Ovary (tissue), 9 donors: ENCODE results near the gene NOL9. TPM values are rescaled to one million over a fixed set of nuclear protein-coding genes. Genes with fewer than 3 reads are reported as not detected.
A peak's percentile ranks its signal among the peaks of the same experiment; 100 is the strongest.

Experiments used
- DNase-seq, 5 donors: peaks; one replicate each; pipeline ENCODE4 v3.0.0-alpha.2; 2019 to 2020
- H3K27ac ChIP-seq, 2 donors: fragments of 200-600 bp; one replicate each; pipeline versions ENCODE4 v1.5.1 to v1.8.0; 2019 to 2022
- H3K27me3 ChIP-seq: fragments of 200-600 bp; one replicate; pipeline ENCODE4 v1.8.0; 2022
- H3K36me3 ChIP-seq: fragments of 200-600 bp; sonication (generic); one replicate; pipeline ENCODE4 v1.5.1; 2019
- H3K4me1 ChIP-seq: one replicate; pipeline ENCODE4 v1.8.1; 2013; ENCODE audit warnings: mild to moderate bottlenecking, moderate library complexity; ENCODE audit not compliant: insufficient read depth
- H3K4me3 ChIP-seq: fragments of 200-600 bp; sonication (generic); one replicate; pipeline ENCODE4 v1.5.1; 2017
- H3K9me3 ChIP-seq, 2 donors: fragments of 200-600 bp in 1 of 2; sonication (generic) in 1 of 2; one replicate each; pipeline versions ENCODE4 v1.5.1 to v1.8.1; 2013 to 2019; ENCODE audit warnings: mild to moderate bottlenecking in 1 of 2, moderate library complexity in 1 of 2
- CTCF ChIP-seq, 3 donors: fragments of 450-650 bp in 2 of 3; fragments of 200-600 bp in 1 of 3; IDR thresholded peaks; one replicate each; pipeline versions ENCODE4 v1.5.1 to v1.8.0; 2016 to 2022; ENCODE audit warnings: antibody characterized with exemption in 3 of 3, mild to moderate bottlenecking in 1 of 3
- EP300 ChIP-seq: sonication (generic); formaldehyde crosslinking; IDR thresholded peaks from one replicate; pipeline ENCODE4 v1.6.1; 2017; ENCODE audit warnings: antibody characterized with exemption
- POLR2A ChIP-seq: fragments of 450-650 bp; IDR thresholded peaks from one replicate; pipeline ENCODE4 v1.6.1; 2017; ENCODE audit warnings: antibody characterized with exemption, mild to moderate bottlenecking, moderate library complexity
- WGBS, 3 donors: extraction: QIAGEN DNeasy Blood & Tissue Kit in 1 of 3; methylation state at CpG; one replicate each; pipeline versions ENCODE4 v1.1.5 to v1.1.7; 2013 to 2017; 5-methylcytosine and 5-hydroxymethylcytosine counted together
- intact Hi-C, 4 donors: fragments of 100-400 bp; cut with DNase I; formaldehyde crosslinking; loops; one replicate each; pipeline versions ENCODE4 v1.11.0 to v1.15.1; 2022 to 2023
- polyA plus RNA-seq, 2 donors: library from polyadenylated mRNA; stranded (reverse); fragments of 200-250 nt in 1 of 2; fragments of 350-450 nt in 1 of 2; fragmentation: Illumina TruSeq in 1 of 2; extraction: RNeasy Lipid Tissue Mini Kit (QIAGEN cat#74804) in 1 of 2; gene quantifications; one replicate each; pipeline ENCODE4 v1.2.3, GENCODE V29; 2013 to 2014
- total RNA-seq, 7 donors: library from RNA; depleted of rRNA in 2 of 7; stranded (reverse); fragments of >200 nt in 2 of 7; fragmentation: NEBNext Ultra II Directional in 3 of 7; extraction: Animal tissue kit (Norgen Biotek cat#: 25700) in 3 of 7; gene quantifications; one replicate each; pipeline versions ENCODE4 v1.1.0 to v1.2.4, GENCODE V29; 2016 to 2023
- donor health status: DM: no; HTN: no; CAD: no; lungs with moderate emphysema.
- donor health status: DM: no; HTN: no; CAD: no.
- donor health status: Bipolar disorder and iron deficiency.
- donor health status: DM: yes; HTN: yes; CAD: no.
- donor health status: DM: no; HTN: no; CAD: no.
- donor health status: DM: yes; HTN: yes; CAD: no.

Gene NOL9
- total and polyA plus RNA-seq, 9 donors: 7.2 to 38.9 (median 25.8) TPM

GRCh38 chr1:6501279-6501813 lies 53.0 kb downstream of the NOL9 start:
- no peaks in the 10 kb centered on the region for H3K36me3 ChIP-seq
- H3K4me3 ChIP-seq: no peak overlapping the region
- H3K4me1 ChIP-seq: peaks cover 17% of the 10 kb centered on the region
- no peaks in the 10 kb centered on the region for H3K9me3 ChIP-seq
- no peak overlapping the region for H3K27ac ChIP-seq
- no peak for DNase-seq
- no peak for TF ChIP-seq POLR2A
- TF ChIP-seq EP300: no peak
- no peak for TF ChIP-seq CTCF (IDR thresholded peaks at IDR 0.05)
- 71 to 81% (median 73%) methylated on average over 10 of the region's 10 CpGs for WGBS, 3 donors
- intact Hi-C loops: no loop called here
- no peaks in the 10 kb centered on the region for H3K27me3 ChIP-seq

DNA sequence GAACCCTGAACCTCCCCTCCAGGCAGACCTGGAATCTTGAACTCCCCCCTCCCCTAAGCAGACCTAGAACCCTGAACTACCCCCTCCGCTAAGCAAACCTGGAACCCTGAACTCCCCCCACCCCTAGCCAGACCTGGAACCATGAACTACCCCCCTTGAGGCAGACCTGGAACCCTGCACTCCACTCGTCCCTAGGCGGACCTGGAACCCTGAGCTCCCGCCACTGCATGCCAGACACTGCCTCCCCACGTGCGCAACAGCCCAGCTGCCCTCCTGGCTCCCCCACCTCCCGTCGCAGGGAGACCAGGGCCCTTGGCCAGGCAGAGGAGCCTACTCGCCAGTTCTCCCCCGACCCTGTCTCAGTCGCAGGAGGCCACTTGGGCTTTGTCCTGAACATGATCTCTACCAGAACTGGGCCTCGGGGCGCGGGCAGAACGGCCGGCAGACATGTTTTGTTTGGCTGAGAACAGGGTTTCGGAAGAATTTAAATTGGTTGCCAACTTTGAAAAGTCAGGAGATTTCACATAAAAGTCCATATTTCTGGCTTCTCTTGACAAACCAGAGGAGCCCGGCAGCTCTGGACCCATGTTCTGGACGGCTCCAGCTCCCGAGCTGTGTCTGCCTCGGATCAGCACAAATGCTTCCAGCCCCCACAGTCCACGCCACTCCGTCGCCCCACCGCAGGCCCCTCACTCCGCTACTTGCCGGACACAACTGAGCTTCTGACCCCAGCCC lies 53.6 kb downstream of the NOL9 start:
- 27 to 41% (median 29%) methylated on average over 27 of the region's 27 CpGs for WGBS, 3 donors
- DNase-seq: peak in 4 of 5 donors; percentile 34 to 59 (median 44)

DNA sequence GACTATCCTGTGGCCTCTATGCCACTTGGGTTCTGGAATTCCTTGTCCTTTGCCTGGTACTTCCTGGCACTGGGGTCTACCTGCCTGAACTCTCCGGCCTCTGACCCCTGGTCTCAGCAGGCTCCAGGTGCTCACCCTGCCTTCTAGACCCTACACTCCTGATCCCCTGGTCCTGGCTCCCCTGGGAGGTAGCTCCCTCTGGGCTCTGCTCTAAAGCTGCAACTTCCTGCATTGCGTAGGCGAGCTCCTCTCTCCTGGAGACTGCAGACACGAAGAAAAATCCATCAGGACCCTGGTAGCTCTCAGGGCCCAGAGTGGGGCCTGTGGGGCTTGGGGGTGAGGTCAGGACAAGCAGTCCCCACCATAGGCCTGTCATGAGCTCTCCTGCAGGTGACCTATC lies 55.0 kb downstream of the NOL9 start:
- Histone ChIP-seq H3K36me3 (no peaks in the 10 kb centered on the region), H3K27me3 (no peaks in the 10 kb centered on the region), H3K4me1 (peaks cover 17% of the 10 kb centered on the region), H3K27ac (no peak overlapping the region), H3K9me3 (no peaks in the 10 kb centered on the region), H3K4me3 (no peak overlapping the region)
- intact Hi-C loops: loop anchor here in 1 of 4 donors (10.0 kb wide), 1 partner anchor 56 kb away; the partner anchor contains the start of genes NOL9 and TAS1R1
- DNase-seq: peak in 1 of 5 donors; percentile 22
- TF ChIP-seq EP300: no peak
- no peak for TF ChIP-seq POLR2A
- TF ChIP-seq CTCF (IDR thresholded peaks at IDR 0.05): no peak
- WGBS, 3 donors: 90 to 97% (median 94%) methylated on average over 4 of the region's 4 CpGs

More for the DNA sequence above, 53.6 kb downstream of the NOL9 start:
- intact Hi-C loops: no loop called here
- TF ChIP-seq POLR2A: no peak
- no peak for TF ChIP-seq EP300
- no peak for TF ChIP-seq CTCF (IDR thresholded peaks at IDR 0.05)
- no peaks in the 10 kb centered on the region for H3K9me3 ChIP-seq
- H3K4me1 ChIP-seq: peaks cover 17% of the 10 kb centered on the region
- no peaks in the 10 kb centered on the region for H3K27me3 ChIP-seq
- no peak overlapping the region for H3K4me3 ChIP-seq
- no peaks in the 10 kb centered on the region for H3K36me3 ChIP-seq
- H3K27ac ChIP-seq: no peak overlapping the region

DNA sequence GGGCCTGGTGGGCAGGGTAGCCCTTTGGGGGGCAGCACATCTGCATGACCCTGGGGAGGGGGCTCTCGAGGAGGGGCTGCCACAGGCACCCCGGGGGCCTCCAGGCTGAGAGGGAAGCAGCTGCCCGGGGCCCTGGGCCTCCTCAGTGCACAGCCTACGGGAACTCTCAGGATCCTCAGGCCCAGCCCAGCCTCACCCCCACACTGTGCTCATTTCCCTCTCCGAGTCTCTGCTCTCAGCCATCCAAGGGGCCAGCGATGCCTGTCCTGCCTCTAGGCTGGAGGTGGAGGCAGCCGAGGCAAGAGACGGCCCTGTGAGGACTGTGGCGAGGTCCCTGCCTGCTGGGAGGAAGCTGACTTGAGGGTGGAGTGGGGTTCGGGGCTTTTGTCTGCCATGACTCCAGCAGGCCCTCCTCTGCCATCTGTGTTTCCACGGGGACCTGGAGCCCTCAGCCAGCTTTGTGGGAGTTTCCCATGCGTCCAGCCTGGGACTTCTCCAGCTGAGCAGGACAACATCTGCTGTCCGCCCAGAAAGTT lies 55.7 kb downstream of the NOL9 start:
- 64 to 69% (median 68%) methylated on average over 12 to 13 of the region's 13 CpGs for WGBS, 3 donors
- TF ChIP-seq EP300: no peak
- no peak for TF ChIP-seq CTCF (IDR thresholded peaks at IDR 0.05)
- TF ChIP-seq POLR2A: no peak
- Histone ChIP-seq H3K9me3 (no peaks in the 10 kb centered on the region), H3K27me3 (no peaks in the 10 kb centered on the region), H3K36me3 (no peaks in the 10 kb centered on the region), H3K4me3 (no peak overlapping the region), H3K27ac (no peak overlapping the region), H3K4me1 (peaks cover 17% of the 10 kb centered on the region)
- intact Hi-C loops: loop anchor here in 1 of 4 donors (10.0 kb wide), 1 partner anchor 56 kb away; the partner anchor contains the start of genes NOL9 and TAS1R1
- peak in 1 of 5 donors; percentile 23 for DNase-seq
